ENCODE measurements around the gene RMND1. TPM values are rescaled to one million over a fixed set of nuclear protein-coding genes. Genes with fewer than 3 reads are reported as not detected.

The RMND1 gene
- total RNA-seq, 1 experiment from 2014 or later: 23.3 TPM

DNA sequence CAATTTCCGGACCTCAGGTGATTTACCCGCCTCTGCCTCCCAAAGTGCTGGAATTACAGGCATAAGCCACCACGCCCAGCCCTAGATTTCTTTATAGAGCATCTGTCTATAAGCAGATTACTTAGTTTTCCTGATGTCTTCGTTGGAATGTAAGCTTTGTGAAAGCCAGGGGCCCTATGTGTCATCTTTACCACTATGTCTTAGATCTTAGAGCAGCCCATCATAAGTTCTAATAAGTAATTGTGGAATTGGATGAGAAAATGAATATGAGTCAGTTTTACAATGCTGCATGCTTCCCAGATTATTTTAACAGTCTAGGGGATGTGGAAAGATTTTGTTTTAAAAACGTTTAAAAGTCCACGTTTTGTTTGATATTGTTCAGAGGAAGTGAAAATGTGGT, 51.5 kb downstream of the RMND1 start:
- CTCF ChIA-PET: no interaction called here
- Mint-ChIP-seq H3K4me3 (no peak overlapping the region), H3K36me3 (peaks cover 34% of the 10 kb centered on the region), H3K27me3 (ENCODE audit: low read depth) (no peaks in the 10 kb centered on the region), H3K9me3 (no peaks in the 10 kb centered on the region), H3K4me1 (peaks cover 24% of the 10 kb centered on the region), H3K27ac (no peak overlapping the region)
- no peak for ATAC-seq
- TF ChIP-seq CREB1 (CRISPR knock-in tag; IDR thresholded peaks at IDR 0.05): no peak
- no peak for TF ChIP-seq ELF4 (CRISPR knock-in tag; IDR thresholded peaks at IDR 0.05; ENCODE audit: low read depth)
- TF ChIP-seq MYBL2 (CRISPR knock-in tag; IDR thresholded peaks at IDR 0.05): no peak
- TF ChIP-seq, protein P1, sequence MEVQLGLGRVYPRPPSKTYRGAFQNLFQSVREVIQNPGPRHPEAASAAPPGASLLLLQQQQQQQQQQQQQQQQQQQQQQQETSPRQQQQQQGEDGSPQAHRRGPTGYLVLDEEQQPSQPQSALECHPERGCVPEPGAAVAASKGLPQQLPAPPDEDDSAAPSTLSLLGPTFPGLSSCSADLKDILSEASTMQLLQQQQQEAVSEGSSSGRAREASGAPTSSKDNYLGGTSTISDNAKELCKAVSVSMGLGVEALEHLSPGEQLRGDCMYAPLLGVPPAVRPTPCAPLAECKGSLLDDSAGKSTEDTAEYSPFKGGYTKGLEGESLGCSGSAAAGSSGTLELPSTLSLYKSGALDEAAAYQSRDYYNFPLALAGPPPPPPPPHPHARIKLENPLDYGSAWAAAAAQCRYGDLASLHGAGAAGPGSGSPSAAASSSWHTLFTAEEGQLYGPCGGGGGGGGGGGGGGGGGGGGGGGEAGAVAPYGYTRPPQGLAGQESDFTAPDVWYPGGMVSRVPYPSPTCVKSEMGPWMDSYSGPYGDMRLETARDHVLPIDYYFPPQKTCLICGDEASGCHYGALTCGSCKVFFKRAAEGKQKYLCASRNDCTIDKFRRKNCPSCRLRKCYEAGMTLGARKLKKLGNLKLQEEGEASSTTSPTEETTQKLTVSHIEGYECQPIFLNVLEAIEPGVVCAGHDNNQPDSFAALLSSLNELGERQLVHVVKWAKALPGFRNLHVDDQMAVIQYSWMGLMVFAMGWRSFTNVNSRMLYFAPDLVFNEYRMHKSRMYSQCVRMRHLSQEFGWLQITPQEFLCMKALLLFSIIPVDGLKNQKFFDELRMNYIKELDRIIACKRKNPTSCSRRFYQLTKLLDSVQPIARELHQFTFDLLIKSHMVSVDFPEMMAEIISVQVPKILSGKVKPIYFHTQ (CRISPR knock-in tag; IDR thresholded peaks at IDR 0.05): no peak
- TF ChIP-seq ZNF138 (CRISPR knock-in tag; conservative IDR thresholded peaks at IDR 0.05): no peak
- TF ChIP-seq MXD4 (CRISPR knock-in tag; IDR thresholded peaks at IDR 0.05; ENCODE audit: borderline replicate concordance): no peak
- TF ChIP-seq, protein P2, sequence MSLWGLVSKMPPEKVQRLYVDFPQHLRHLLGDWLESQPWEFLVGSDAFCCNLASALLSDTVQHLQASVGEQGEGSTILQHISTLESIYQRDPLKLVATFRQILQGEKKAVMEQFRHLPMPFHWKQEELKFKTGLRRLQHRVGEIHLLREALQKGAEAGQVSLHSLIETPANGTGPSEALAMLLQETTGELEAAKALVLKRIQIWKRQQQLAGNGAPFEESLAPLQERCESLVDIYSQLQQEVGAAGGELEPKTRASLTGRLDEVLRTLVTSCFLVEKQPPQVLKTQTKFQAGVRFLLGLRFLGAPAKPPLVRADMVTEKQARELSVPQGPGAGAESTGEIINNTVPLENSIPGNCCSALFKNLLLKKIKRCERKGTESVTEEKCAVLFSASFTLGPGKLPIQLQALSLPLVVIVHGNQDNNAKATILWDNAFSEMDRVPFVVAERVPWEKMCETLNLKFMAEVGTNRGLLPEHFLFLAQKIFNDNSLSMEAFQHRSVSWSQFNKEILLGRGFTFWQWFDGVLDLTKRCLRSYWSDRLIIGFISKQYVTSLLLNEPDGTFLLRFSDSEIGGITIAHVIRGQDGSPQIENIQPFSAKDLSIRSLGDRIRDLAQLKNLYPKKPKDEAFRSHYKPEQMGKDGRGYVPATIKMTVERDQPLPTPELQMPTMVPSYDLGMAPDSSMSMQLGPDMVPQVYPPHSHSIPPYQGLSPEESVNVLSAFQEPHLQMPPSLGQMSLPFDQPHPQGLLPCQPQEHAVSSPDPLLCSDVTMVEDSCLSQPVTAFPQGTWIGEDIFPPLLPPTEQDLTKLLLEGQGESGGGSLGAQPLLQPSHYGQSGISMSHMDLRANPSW (CRISPR knock-in tag; conservative IDR thresholded peaks at IDR 0.05; ENCODE audit: low read depth): no peak
- TF ChIP-seq, protein P3, sequence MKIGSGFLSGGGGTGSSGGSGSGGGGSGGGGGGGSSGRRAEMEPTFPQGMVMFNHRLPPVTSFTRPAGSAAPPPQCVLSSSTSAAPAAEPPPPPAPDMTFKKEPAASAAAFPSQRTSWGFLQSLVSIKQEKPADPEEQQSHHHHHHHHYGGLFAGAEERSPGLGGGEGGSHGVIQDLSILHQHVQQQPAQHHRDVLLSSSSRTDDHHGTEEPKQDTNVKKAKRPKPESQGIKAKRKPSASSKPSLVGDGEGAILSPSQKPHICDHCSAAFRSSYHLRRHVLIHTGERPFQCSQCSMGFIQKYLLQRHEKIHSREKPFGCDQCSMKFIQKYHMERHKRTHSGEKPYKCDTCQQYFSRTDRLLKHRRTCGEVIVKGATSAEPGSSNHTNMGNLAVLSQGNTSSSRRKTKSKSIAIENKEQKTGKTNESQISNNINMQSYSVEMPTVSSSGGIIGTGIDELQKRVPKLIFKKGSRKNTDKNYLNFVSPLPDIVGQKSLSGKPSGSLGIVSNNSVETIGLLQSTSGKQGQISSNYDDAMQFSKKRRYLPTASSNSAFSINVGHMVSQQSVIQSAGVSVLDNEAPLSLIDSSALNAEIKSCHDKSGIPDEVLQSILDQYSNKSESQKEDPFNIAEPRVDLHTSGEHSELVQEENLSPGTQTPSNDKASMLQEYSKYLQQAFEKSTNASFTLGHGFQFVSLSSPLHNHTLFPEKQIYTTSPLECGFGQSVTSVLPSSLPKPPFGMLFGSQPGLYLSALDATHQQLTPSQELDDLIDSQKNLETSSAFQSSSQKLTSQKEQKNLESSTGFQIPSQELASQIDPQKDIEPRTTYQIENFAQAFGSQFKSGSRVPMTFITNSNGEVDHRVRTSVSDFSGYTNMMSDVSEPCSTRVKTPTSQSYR (CRISPR knock-in tag; IDR thresholded peaks at IDR 0.05): no peak
- no peak for TF ChIP-seq RORB (CRISPR knock-in tag; IDR thresholded peaks at IDR 0.05)
- TF ChIP-seq, protein P4, sequence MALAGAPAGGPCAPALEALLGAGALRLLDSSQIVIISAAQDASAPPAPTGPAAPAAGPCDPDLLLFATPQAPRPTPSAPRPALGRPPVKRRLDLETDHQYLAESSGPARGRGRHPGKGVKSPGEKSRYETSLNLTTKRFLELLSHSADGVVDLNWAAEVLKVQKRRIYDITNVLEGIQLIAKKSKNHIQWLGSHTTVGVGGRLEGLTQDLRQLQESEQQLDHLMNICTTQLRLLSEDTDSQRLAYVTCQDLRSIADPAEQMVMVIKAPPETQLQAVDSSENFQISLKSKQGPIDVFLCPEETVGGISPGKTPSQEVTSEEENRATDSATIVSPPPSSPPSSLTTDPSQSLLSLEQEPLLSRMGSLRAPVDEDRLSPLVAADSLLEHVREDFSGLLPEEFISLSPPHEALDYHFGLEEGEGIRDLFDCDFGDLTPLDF (CRISPR knock-in tag; IDR thresholded peaks at IDR 0.05): no peak
- no peak for TF ChIP-seq NR1H2 (CRISPR knock-in tag; IDR thresholded peaks at IDR 0.05)
- no peak for TF ChIP-seq GTF2I (CRISPR knock-in tag; conservative IDR thresholded peaks at IDR 0.05)
- TF ChIP-seq CREM (CRISPR knock-in tag; IDR thresholded peaks at IDR 0.05): no peak
- no peak for TF ChIP-seq NFYB (CRISPR knock-in tag; conservative IDR thresholded peaks at IDR 0.05; ENCODE audit: low read depth)
- DNase-seq (ENCODE audit: low spot score): no peak
- POLR2A ChIA-PET: interaction anchor here (0.6 kb wide), 1 partner anchor 801 kb away, joined by 3 read pairs; the partner anchor contains the start of gene PLEKHG1

DNA sequence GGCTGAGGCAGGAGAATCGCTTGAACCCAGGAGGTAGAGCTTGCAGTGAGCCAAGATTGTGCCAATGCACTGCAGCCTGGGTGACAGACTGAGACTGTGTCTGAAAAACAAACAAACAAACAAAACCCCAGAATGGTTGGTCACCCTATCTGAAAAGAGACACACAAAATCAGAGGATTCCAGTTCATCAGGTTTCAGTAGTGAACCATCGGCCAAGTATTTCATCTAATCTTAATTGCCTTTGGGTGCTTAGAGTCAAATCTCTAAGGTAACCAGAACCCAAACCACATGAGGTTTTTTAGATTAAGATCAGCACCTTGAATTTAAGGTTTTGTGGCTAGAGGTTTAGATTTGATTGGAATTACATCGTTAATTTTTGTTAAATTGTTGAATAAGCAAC, 52.2 kb downstream of the RMND1 start:
- no peak for DNase-seq (ENCODE audit: low spot score)
- POLR2A ChIA-PET: no interaction called here
- CTCF ChIA-PET: no interaction called here
- no peak for ATAC-seq
- no peak overlapping the region for H3K4me3 Mint-ChIP-seq
- H3K27ac Mint-ChIP-seq: peak overlapping the region; percentile 41; the same call in 1 of the 2 replicates
- peaks cover 34% of the 10 kb centered on the region for H3K36me3 Mint-ChIP-seq
- peaks cover 29% of the 10 kb centered on the region for H3K4me1 Mint-ChIP-seq
- H3K9me3 Mint-ChIP-seq: no peaks in the 10 kb centered on the region
- H3K27me3 Mint-ChIP-seq (ENCODE audit: low read depth): no peaks in the 10 kb centered on the region
- TF ChIP-seq, protein P5, sequence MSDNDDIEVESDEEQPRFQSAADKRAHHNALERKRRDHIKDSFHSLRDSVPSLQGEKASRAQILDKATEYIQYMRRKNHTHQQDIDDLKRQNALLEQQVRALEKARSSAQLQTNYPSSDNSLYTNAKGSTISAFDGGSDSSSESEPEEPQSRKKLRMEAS (CRISPR knock-in tag; IDR thresholded peaks at IDR 0.05): no peak
- TF ChIP-seq ZNF138 (CRISPR knock-in tag; conservative IDR thresholded peaks at IDR 0.05) (no peak), NFATC4 (CRISPR knock-in tag; IDR thresholded peaks at IDR 0.05) (no peak), ZNF232 (CRISPR knock-in tag; IDR thresholded peaks at IDR 0.05) (no peak), ATF1 (CRISPR knock-in tag; IDR thresholded peaks at IDR 0.05) (no peak), MYBL2 (CRISPR knock-in tag; IDR thresholded peaks at IDR 0.05) (no peak)
- TF ChIP-seq, protein P6, sequence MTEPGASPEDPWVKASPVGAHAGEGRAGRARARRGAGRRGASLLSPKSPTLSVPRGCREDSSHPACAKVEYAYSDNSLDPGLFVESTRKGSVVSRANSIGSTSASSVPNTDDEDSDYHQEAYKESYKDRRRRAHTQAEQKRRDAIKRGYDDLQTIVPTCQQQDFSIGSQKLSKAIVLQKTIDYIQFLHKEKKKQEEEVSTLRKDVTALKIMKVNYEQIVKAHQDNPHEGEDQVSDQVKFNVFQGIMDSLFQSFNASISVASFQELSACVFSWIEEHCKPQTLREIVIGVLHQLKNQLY (CRISPR knock-in tag; IDR thresholded peaks at IDR 0.05): no peak
- TF ChIP-seq, protein P7, sequence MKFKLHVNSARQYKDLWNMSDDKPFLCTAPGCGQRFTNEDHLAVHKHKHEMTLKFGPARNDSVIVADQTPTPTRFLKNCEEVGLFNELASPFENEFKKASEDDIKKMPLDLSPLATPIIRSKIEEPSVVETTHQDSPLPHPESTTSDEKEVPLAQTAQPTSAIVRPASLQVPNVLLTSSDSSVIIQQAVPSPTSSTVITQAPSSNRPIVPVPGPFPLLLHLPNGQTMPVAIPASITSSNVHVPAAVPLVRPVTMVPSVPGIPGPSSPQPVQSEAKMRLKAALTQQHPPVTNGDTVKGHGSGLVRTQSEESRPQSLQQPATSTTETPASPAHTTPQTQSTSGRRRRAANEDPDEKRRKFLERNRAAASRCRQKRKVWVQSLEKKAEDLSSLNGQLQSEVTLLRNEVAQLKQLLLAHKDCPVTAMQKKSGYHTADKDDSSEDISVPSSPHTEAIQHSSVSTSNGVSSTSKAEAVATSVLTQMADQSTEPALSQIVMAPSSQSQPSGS (CRISPR knock-in tag; IDR thresholded peaks at IDR 0.05; ENCODE audit: borderline replicate concordance, low read depth): no peak
- TF ChIP-seq, protein P8, sequence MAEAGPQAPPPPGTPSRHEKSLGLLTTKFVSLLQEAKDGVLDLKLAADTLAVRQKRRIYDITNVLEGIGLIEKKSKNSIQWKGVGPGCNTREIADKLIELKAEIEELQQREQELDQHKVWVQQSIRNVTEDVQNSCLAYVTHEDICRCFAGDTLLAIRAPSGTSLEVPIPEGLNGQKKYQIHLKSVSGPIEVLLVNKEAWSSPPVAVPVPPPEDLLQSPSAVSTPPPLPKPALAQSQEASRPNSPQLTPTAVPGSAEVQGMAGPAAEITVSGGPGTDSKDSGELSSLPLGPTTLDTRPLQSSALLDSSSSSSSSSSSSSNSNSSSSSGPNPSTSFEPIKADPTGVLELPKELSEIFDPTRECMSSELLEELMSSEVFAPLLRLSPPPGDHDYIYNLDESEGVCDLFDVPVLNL (CRISPR knock-in tag; IDR thresholded peaks at IDR 0.05; ENCODE audit: borderline replicate concordance, low read depth): no peak
- TF ChIP-seq, protein P9, sequence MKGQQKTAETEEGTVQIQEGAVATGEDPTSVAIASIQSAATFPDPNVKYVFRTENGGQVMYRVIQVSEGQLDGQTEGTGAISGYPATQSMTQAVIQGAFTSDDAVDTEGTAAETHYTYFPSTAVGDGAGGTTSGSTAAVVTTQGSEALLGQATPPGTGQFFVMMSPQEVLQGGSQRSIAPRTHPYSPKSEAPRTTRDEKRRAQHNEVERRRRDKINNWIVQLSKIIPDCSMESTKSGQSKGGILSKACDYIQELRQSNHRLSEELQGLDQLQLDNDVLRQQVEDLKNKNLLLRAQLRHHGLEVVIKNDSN (CRISPR knock-in tag; IDR thresholded peaks at IDR 0.05): no peak

Measured in WTC11 (cell line).